Adrenal gland (tissue), 5 donors: ENCODE results near the gene MMRN1.

Experiments used
- CTCF ChIP-seq, 6 experiments: fragments of 450-650 bp in 4 of 6; fragments of 200-600 bp in 2 of 6; sonication (generic) in 1 of 6; IDR thresholded peaks; 1 replicate in 5 of 6; 2 replicates in 1 of 6; pipeline versions ENCODE4 v1.5.1 to v1.8.0; 2016 to 2021; ENCODE audit warnings: antibody characterized with exemption in 6 of 6, mild to moderate bottlenecking in 2 of 6, moderate library complexity in 1 of 6
- POLR2A ChIP-seq, 2 donors: fragments of 450-650 bp; IDR thresholded peaks; one replicate each; pipeline ENCODE4 v1.6.1; 2017; ENCODE audit warnings: antibody characterized with exemption in 2 of 2, mild to moderate bottlenecking in 2 of 2, moderate library complexity in 1 of 2
- donor health status: DM: no; HTN: no; CAD: no.

- TF ChIP-seq CTCF (IDR thresholded peaks at IDR 0.05) = no peak
- no peak for TF ChIP-seq POLR2A (IDR thresholded peaks at IDR 0.05)
Observed at GRCh38 chr4:89954906-89955695, 60.4 kb downstream of the MMRN1 start.
